AG09319 (cell line): ENCODE data around the gene MAP4.

Experiments
- DNase-seq: peaks from one replicate; pipeline ENCODE4 v3.0.0-alpha.2; 2010; ENCODE audit warnings: low read depth; ENCODE audit errors: extremely low read depth
- TF ChIP-seq, protein P1 (sequence below): IDR thresholded peaks from 2 replicates; pipeline ENCODE4 v1.5.1; 2011; ENCODE audit warnings: low read depth, mild to moderate bottlenecking, inconsistent platforms, low read length, moderate library complexity

MAP4 gene

DNA sequence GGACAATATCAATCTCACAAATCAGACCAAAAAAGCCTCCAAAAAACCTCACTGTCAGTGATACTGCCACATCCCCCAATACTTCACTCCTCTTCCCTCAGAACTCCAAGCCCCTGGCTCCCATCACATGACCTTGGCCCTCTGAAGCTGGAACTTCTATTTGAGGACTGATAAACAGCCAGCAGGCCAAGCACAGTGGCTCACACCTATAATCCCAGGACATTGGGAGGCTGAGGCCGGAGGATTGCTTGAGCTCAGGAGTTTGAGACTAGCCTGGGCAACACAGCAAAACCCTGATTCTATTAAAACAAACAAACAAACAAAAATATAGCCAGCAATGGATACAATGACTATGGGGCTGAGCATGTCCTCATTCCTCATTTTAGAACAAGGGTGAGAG lies 55.2 kb downstream of the MAP4 start:
- DNase-seq: no peak
- TF ChIP-seq, protein P1, sequence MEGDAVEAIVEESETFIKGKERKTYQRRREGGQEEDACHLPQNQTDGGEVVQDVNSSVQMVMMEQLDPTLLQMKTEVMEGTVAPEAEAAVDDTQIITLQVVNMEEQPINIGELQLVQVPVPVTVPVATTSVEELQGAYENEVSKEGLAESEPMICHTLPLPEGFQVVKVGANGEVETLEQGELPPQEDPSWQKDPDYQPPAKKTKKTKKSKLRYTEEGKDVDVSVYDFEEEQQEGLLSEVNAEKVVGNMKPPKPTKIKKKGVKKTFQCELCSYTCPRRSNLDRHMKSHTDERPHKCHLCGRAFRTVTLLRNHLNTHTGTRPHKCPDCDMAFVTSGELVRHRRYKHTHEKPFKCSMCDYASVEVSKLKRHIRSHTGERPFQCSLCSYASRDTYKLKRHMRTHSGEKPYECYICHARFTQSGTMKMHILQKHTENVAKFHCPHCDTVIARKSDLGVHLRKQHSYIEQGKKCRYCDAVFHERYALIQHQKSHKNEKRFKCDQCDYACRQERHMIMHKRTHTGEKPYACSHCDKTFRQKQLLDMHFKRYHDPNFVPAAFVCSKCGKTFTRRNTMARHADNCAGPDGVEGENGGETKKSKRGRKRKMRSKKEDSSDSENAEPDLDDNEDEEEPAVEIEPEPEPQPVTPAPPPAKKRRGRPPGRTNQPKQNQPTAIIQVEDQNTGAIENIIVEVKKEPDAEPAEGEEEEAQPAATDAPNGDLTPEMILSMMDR: no peak

DNA sequence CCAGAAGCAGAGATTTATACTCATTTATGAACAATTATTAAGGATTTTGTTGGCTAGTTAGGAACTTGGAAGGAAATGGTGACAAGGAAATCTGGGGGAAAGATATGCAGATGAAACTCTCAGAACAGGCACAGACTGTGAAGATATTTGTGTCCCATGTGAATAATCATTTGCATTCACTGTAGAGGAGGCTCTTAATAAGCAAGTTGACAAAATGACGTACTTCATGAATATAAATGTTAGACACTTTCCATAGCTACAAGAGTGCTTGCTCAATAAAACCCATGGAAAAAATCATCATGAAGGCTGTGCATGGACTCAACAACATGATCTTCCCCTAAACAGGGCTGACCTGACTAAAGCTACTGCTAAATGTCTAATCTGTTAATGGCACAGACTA lies 59.7 kb downstream of the MAP4 start:
- DNase-seq: no peak
- TF ChIP-seq, protein P1: no peak

DNA sequence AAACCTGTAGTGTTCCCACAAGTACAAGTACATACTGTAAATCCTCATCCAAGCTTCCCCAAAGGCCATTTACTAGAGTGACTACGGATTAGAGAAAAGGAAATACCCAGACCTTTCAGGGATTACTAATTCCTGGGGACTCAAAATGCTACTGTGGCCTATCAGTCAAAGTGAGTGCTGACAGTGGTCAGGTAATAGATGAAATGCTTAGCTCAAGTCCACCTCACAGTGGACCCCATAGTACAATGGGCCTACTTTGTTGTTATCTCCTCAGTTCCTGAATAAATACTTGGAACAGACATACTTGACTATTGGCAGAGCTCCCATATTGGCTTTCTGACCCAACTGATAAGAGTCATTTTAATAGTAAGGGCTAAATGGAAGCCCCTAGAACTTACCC lies 61.6 kb downstream of the MAP4 start:
- DNase-seq: no peak
- TF ChIP-seq, protein P1: no peak

DNA sequence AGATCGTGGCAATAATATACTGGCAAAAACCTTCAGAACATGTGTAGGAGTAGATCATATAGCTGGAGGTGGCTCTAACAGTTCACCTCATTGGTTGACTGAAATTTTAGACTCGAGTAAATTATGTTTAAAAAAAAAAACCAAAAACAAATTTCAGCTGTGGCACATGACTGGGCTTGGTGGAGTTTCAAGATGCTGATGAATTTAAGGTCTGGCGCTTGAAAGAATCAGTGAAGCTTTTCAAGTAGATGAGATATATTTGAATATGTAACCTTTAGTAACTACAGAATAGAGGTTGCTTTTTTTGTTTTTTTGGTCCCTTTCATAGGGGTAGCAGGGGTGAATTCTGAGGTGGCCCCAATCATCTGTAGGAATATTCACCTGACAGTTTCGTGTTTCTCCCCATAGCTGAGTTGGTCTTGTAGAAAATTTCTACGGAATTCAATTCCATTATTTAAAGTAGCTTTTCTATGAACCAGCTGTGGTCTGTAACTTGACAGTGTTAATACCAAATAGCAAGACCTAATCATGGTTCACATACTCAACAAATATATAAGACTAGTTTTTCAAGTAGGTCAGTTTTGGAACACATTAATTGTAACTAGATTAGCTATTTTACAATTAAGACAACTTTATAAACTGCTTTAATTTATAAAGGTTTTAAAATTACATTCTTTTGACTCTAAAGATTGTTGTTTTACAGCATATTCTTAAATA lies 65.6 kb downstream of the MAP4 start:
- TF ChIP-seq, protein P1: no peak
- no peak for DNase-seq

DNA sequence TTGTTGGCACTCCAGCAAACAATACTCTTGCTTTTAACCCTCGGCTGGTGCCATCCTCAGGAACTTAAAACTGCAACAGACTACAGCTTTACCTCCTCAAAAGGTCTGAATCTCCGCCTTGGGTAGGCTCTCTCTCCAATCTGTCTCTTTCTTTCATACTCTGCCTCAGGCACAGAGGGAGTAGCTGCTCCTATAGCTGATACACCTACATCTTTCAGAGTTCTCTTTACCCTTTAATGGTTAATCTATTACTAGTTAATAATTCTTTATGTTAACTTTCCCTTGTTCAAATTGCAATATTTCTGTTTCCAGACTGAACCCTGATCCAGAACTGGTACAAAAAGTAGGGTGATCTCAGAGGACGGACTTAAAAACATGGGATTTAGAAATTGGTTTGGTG lies 66.2 kb downstream of the MAP4 start:
- TF ChIP-seq, protein P1: no peak
- no peak for DNase-seq

DNA sequence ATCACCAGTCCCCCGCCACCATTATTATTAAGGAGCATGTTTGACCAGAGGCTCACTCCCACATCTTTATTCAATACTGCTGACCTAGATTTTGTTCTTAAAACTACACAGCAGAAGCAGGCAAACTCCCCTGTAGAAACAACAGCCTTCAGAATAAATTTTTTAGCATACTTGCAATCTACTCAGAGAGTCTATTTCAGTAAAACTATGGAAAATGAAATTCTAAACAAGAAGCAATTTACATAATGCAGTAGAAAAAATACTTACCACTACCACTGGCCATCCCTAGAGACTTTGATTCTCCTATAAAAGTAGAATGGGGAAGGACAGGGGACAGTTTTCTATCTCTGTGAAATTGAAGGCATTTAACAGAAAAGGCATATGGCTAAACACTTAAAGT lies 76.0 kb downstream of the MAP4 start:
- TF ChIP-seq, protein P1: no peak
- DNase-seq: no peak

DNA sequence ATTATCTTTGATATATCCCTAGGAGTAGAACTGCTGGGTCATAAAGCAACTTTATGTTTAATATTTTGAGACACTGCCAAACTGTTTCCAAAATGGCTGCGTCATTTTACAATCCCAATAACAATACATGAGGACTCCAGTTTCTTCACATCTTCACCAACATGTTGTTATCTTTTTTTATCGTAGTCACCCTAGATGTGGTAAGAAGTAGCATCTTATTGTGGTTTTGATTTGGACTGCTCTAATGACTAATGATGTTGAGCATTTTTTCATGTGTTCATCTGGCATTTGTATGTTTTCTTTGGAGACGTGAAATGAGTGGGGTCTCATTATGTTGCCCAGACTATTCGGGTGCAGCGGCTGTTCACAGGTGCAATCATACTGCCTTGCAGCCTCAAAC lies 83.8 kb downstream of the MAP4 start:
- DNase-seq: no peak
- TF ChIP-seq, protein P1: no peak
